ENCODE measurements around the gene MAML3.
A peak's percentile ranks its signal among the peaks of the same experiment; 100 is the strongest.

The MAML3 gene

GRCh38 chr4:139916041-139916440 lies 237.9 kb downstream of the MAML3 start:
- no peak for DNase-seq

GRCh38 chr4:139915037-139915436 lies 238.9 kb downstream of the MAML3 start:
- DNase-seq: no peak

- no peak for DNase-seq
These were observed 239.9 kb downstream of the MAML3 start for GRCh38 chr4:139913995-139914598.

- DNase-seq: peak; percentile 25
These were observed 240.5 kb downstream of the MAML3 start for GRCh38 chr4:139913398-139913990.

- DNase-seq: no peak
These were observed 241.5 kb downstream of the MAML3 start for GRCh38 chr4:139912445-139912844.

- DNase-seq: no peak
These were observed 243.9 kb downstream of the MAML3 start for GRCh38 chr4:139910106-139910505.

- no peak for DNase-seq
These were observed 245.1 kb downstream of the MAML3 start for GRCh38 chr4:139908636-139909437.

- no peak for DNase-seq
These were observed 246.8 kb downstream of the MAML3 start for GRCh38 chr4:139907001-139907809.

- no peak for DNase-seq
These were observed 248.5 kb downstream of the MAML3 start for GRCh38 chr4:139905489-139905888.

GRCh38 chr4:139904406-139904805 lies 249.6 kb downstream of the MAML3 start:
- no peak for DNase-seq

GRCh38 chr4:139903845-139904244 lies 250.1 kb downstream of the MAML3 start:
- no peak for DNase-seq

- peak; percentile 64 for DNase-seq
These were observed 251.4 kb downstream of the MAML3 start for GRCh38 chr4:139902321-139903320.

- DNase-seq: peak; percentile 79
These were observed 252.3 kb downstream of the MAML3 start for GRCh38 chr4:139901531-139902320.

- peak; percentile 23 for DNase-seq
These were observed 253.0 kb downstream of the MAML3 start for GRCh38 chr4:139900964-139901376.

GRCh38 chr4:139899346-139899745 lies 254.6 kb downstream of the MAML3 start:
- no peak for DNase-seq

GRCh38 chr4:139898293-139898692 lies 255.7 kb downstream of the MAML3 start:
- no peak for DNase-seq

GRCh38 chr4:139896091-139896604 lies 257.8 kb downstream of the MAML3 start:
- DNase-seq: no peak

- no peak for DNase-seq
These were observed 260.2 kb downstream of the MAML3 start for GRCh38 chr4:139893801-139894200.

GRCh38 chr4:139892973-139893736 lies 260.8 kb downstream of the MAML3 start:
- no peak for DNase-seq

- no peak for DNase-seq
These were observed 263.2 kb downstream of the MAML3 start for GRCh38 chr4:139890816-139891215.

Measured in NCI-H146 (cell line).